IPS-20b (cell line): ENCODE measurements around the gene CACNA2D1.

Experiments
- H3K27ac ChIP-seq: one replicate; pipeline ENCODE4 v1.5.1; 2013; ENCODE audit warnings: low read length
- H3K27me3 ChIP-seq: 2 replicates; pipeline ENCODE4 v1.6.1; 2013; ENCODE audit warnings: mild to moderate bottlenecking, low read length, inconsistent platforms; ENCODE audit not compliant: insufficient read depth
- H3K36me3 ChIP-seq: 2 replicates; pipeline ENCODE4 v1.6.1; 2013; ENCODE audit warnings: low read depth, mild to moderate bottlenecking, inconsistent platforms, low read length, moderate library complexity; ENCODE audit not compliant: insufficient read depth
- H3K4me1 ChIP-seq: 2 replicates; pipeline ENCODE4 v1.6.1; 2013; ENCODE audit warnings: mild to moderate bottlenecking, control low read depth, inconsistent platforms, low read length, moderate library complexity; ENCODE audit not compliant: insufficient read depth
- H3K4me3 ChIP-seq: 2 replicates; pipeline ENCODE4 v1.5.1; 2013; ENCODE audit warnings: mild to moderate bottlenecking, low read length, inconsistent platforms
- H3K9ac ChIP-seq: 2 replicates; pipeline ENCODE4 v1.6.1; 2013; ENCODE audit warnings: low read depth, mild to moderate bottlenecking, inconsistent platforms, low read length, moderate library complexity
- H3K9me3 ChIP-seq: 2 replicates; pipeline ENCODE4 v1.6.1; 2013; ENCODE audit warnings: mild to moderate bottlenecking, low read depth, low read length, inconsistent platforms; ENCODE audit not compliant: insufficient read depth

CACNA2D1 gene

GRCh38 chr7:82241356-82241755, 202.2 kb downstream of the CACNA2D1 start:
- Histone ChIP-seq H3K9ac (no peak overlapping the region), H3K4me3 (no peak overlapping the region), H3K27me3 (no peaks in the 10 kb centered on the region), H3K36me3 (no peaks in the 10 kb centered on the region), H3K27ac (no peak overlapping the region), H3K4me1 (peaks cover 6% of the 10 kb centered on the region; the same call in 1 of the 2 replicates), H3K9me3 (no peaks in the 10 kb centered on the region)

GRCh38 chr7:82235713-82236112, 207.9 kb downstream of the CACNA2D1 start:
- no peak overlapping the region for H3K9ac ChIP-seq
- H3K4me3 ChIP-seq: no peak overlapping the region
- H3K27ac ChIP-seq: no peak overlapping the region
- H3K27me3 ChIP-seq: no peaks in the 10 kb centered on the region
- no peaks in the 10 kb centered on the region for H3K9me3 ChIP-seq
- peaks cover 17% of the 10 kb centered on the region for H3K4me1 ChIP-seq
- H3K36me3 ChIP-seq: no peaks in the 10 kb centered on the region

GRCh38 chr7:82234457-82235049, 209.0 kb downstream of the CACNA2D1 start:
- H3K36me3 ChIP-seq: no peaks in the 10 kb centered on the region
- no peak overlapping the region for H3K9ac ChIP-seq
- H3K27ac ChIP-seq: no peak overlapping the region
- H3K4me1 ChIP-seq: peaks cover 17% of the 10 kb centered on the region
- no peak overlapping the region for H3K4me3 ChIP-seq
- no peaks in the 10 kb centered on the region for H3K27me3 ChIP-seq
- H3K9me3 ChIP-seq: no peaks in the 10 kb centered on the region

DNA sequence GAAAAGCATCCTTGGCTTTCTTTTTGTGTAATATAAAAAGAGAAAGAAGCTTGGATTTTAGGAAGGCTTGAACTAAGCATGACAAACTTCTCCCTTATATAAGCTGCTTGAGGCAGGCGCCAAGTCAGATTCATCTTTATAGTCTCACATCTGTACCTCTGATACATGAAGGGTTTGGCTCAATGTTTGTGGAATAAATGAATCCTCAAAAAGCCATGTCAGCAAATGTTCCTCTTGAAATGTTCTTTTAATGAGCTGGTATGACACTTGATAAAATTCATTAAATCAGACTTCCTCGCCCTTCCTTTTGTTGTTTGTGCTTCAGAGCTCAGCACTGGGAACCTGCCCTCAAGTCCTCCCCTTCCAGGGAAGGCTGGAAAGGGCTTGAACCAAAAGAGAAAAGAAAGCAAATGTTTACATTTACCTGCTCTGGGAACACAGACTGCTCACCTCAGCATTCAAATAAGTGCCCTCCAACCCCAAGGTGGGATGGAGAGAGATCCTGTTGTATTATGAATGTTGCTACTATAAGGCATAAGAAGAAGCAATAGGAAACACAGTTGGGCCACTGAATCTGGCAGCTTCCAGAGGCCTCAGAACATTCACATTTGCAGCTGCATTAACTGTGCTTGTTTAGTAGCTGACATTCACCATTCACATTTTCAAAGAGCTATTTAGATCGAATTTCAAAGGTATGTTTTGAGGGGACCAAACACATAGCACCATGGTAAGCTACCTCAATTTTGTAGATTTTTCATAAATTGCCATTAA, 212.6 kb downstream of the CACNA2D1 start:
- Histone ChIP-seq H3K27me3 (no peaks in the 10 kb centered on the region), H3K9me3 (no peaks in the 10 kb centered on the region), H3K4me1 (peaks cover 13% of the 10 kb centered on the region), H3K9ac (no peak overlapping the region), H3K36me3 (no peaks in the 10 kb centered on the region), H3K4me3 (no peak overlapping the region), H3K27ac (no peak overlapping the region)

DNA sequence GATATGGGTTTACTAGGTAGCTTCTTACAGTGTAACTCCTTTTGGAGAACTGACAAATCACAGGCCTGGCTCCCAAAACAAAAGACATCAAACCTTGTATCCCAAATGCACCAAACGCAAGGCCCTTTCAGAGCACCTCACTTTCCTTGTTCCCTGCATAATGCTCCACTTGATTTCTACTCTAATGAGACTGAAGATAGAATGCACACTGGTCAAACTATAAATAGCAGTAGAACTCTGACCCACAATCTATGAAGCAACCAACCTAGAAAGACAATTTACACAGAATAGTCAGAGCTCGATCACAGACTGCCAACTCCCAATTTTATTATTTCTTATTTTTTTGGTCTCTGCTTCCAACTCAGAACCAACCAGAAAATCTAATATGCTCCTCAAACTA, 214.4 kb downstream of the CACNA2D1 start:
- no peaks in the 10 kb centered on the region for H3K36me3 ChIP-seq
- H3K9me3 ChIP-seq: no peaks in the 10 kb centered on the region
- no peak overlapping the region for H3K4me3 ChIP-seq
- no peaks in the 10 kb centered on the region for H3K27me3 ChIP-seq
- no peak overlapping the region for H3K27ac ChIP-seq
- no peak overlapping the region for H3K9ac ChIP-seq
- H3K4me1 ChIP-seq: peaks cover 8% of the 10 kb centered on the region; the same call in 1 of the 2 replicates

- Histone ChIP-seq H3K4me1 (peaks cover 3% of the 10 kb centered on the region; the same call in 1 of the 2 replicates), H3K36me3 (no peaks in the 10 kb centered on the region), H3K4me3 (no peak overlapping the region), H3K9ac (no peak overlapping the region), H3K9me3 (no peaks in the 10 kb centered on the region), H3K27me3 (no peaks in the 10 kb centered on the region), H3K27ac (no peak overlapping the region)
Measured at GRCh38 chr7:82226191-82226590, 217.4 kb downstream of the CACNA2D1 start.

GRCh38 chr7:82224529-82224928, 219.0 kb downstream of the CACNA2D1 start:
- Histone ChIP-seq H3K4me3 (no peak overlapping the region), H3K4me1 (no peaks in the 10 kb centered on the region), H3K9me3 (no peaks in the 10 kb centered on the region), H3K36me3 (no peaks in the 10 kb centered on the region), H3K9ac (no peak overlapping the region), H3K27ac (no peak overlapping the region), H3K27me3 (no peaks in the 10 kb centered on the region)

- Histone ChIP-seq H3K9ac (no peak overlapping the region), H3K27me3 (no peaks in the 10 kb centered on the region), H3K4me3 (no peak overlapping the region), H3K4me1 (no peaks in the 10 kb centered on the region), H3K9me3 (no peaks in the 10 kb centered on the region), H3K27ac (no peak overlapping the region), H3K36me3 (no peaks in the 10 kb centered on the region)
Measured at GRCh38 chr7:82223580-82223979, 220.0 kb downstream of the CACNA2D1 start.

DNA sequence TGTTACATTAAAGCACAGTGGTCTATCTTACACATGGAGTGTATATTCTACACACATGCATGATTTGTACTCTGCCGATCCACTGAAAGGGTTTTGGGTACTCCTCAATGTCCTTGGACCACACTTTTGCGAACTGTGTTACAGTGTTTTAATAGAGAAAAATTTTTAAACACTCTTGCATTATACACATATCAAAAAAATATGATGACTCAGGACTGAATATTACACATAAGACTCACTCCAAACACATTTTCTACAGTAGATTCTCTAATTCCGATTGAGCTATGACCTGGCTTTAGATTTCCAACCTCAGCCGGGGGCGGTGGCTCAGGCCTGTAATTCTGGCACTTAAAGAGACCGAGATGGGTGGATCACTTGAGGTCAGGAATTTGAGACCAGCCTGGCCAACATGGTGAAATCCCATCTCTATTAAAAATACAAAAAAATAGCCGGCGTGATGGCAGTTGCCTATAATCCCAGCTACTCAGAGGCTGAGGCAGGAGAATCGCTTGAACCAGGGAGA, 222.4 kb downstream of the CACNA2D1 start:
- no peak overlapping the region for H3K4me3 ChIP-seq
- no peaks in the 10 kb centered on the region for H3K27me3 ChIP-seq
- H3K36me3 ChIP-seq: no peaks in the 10 kb centered on the region
- H3K9me3 ChIP-seq: no peaks in the 10 kb centered on the region
- H3K27ac ChIP-seq: no peak overlapping the region
- H3K4me1 ChIP-seq: no peaks in the 10 kb centered on the region
- no peak overlapping the region for H3K9ac ChIP-seq

- no peak overlapping the region for H3K4me3 ChIP-seq
- H3K27ac ChIP-seq: no peak overlapping the region
- no peaks in the 10 kb centered on the region for H3K4me1 ChIP-seq
- no peak overlapping the region for H3K9ac ChIP-seq
- no peaks in the 10 kb centered on the region for H3K27me3 ChIP-seq
- no peaks in the 10 kb centered on the region for H3K9me3 ChIP-seq
- no peaks in the 10 kb centered on the region for H3K36me3 ChIP-seq
Measured at GRCh38 chr7:82212466-82212865, 231.1 kb downstream of the CACNA2D1 start.

DNA sequence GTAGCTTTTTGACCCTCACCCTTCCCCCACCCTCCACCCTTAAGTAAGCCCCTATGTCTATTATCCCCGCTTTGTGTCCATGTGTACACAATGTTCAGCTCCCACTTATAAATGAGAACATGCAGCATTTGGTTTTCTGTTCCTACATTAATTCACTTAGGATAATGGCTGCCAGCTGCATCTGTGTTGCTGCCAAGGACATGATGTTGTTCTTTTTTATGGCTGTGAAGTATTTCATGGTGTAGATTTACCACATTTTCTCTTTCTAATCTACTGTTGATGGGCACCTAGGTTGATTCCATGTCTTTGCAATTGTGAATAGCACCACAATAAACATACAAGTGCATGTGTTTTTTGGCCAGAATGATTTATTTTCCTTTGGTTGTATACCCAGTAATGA, 232.2 kb downstream of the CACNA2D1 start:
- H3K27me3 ChIP-seq: no peaks in the 10 kb centered on the region
- no peak overlapping the region for H3K9ac ChIP-seq
- no peak overlapping the region for H3K4me3 ChIP-seq
- no peaks in the 10 kb centered on the region for H3K4me1 ChIP-seq
- H3K27ac ChIP-seq: no peak overlapping the region
- no peaks in the 10 kb centered on the region for H3K9me3 ChIP-seq
- no peaks in the 10 kb centered on the region for H3K36me3 ChIP-seq
